ENCODE measurements around the gene ARID1A.

The ARID1A gene

DNA sequence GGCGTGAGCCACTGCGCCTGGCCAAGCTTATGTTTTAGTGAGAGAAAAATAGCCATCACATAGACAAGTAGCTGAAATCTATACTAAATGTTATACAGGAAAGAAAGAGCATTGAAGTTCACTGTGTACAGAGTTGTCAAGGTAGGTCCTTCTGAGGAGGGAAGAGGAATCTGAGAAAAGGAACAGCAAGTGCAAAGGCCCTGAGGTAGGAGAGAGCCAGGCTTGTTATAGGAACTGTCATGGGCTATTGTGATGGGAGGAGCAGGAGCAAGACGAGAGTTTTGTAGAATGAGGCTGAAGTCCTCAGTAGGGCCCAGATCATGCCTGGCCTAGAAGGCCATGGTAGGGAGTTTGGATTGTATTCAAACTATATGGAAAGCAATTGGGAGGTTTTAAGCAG is 135.2 kb downstream of the ARID1A start:
- DNase-seq: no peak

All from hematopoietic multipotent progenitor cell treated with erythropoietin and hydrocortisone succinate and interleukin-3 and kit ligand, for 8 days (in vitro differentiated cells).